B cell (primary cell): Measurements from ENCODE around the gene CTNNB1. TPM values are rescaled to one million over a fixed set of nuclear protein-coding genes. Genes with fewer than 3 reads are reported as not detected.

Experiments
- ATAC-seq: fragments of 200-7000 bp; cut with Tn5 transposase; one replicate; pipeline ENCODE4 v1.10.0; 2021; ENCODE audit warnings: low read depth, mild to moderate bottlenecking, moderate number of reproducible peaks, moderate library complexity
- CTCF ChIA-PET: fragments of 350-600 bp; sonication (Branson Sonifier 250); formaldehyde crosslinking; loops from one replicate; lab custom pipeline; 2021; ENCODE audit warnings: antibody characterized with exemption, inconsistent platforms; lab: Charles Lee
- POLR2A ChIA-PET: fragments of 350-600 bp; sonication (Branson Sonifier 250); formaldehyde crosslinking; loops from one replicate; lab custom pipeline; 2021; ENCODE audit warnings: antibody characterized with exemption; lab: Charles Lee
- DNase-seq: peaks from one replicate; pipeline ENCODE4 v3.0.0; 2013
- H2AFZ ChIP-seq: 2 replicates; pipeline ENCODE4 v1.6.1; 2012; ENCODE audit warnings: mild to moderate bottlenecking, low read depth, low read length; ENCODE audit not compliant: insufficient read depth, poor library complexity, severe bottlenecking
- H3K27ac ChIP-seq, 2 donors: 1 replicate in 1 of 2; 2 replicates in 1 of 2; pipeline ENCODE4 v1.5.1; 2012 to 2013; ENCODE audit warnings: low read length in 2 of 2, mild to moderate bottlenecking in 2 of 2, moderate library complexity in 1 of 2
- H3K27me3 ChIP-seq, 4 experiments: fragments of 200-600 bp in 1 of 4; sonication (generic) in 1 of 4; replicated peaks in 1 of 4; 1 replicate in 2 of 4; 2 replicates in 2 of 4; pipeline versions ENCODE4 v1.6.1 to v1.7.0; 2013 to 2016; ENCODE audit warnings: low read length in 3 of 4, mild to moderate bottlenecking in 2 of 4, mixed read lengths in 1 of 4, moderate library complexity in 1 of 4; ENCODE audit not compliant: insufficient read depth in 4 of 4, control insufficient read depth in 3 of 4; ENCODE audit errors: control extremely low read depth in 1 of 4
- H3K36me3 ChIP-seq, 2 experiments: replicated peaks in 1 of 2; 1 replicate in 1 of 2; 2 replicates in 1 of 2; pipeline versions ENCODE4 v1.6.1 to v1.7.1; 2013; ENCODE audit warnings: low read length in 1 of 2; ENCODE audit not compliant: insufficient read depth in 2 of 2, control insufficient read depth in 1 of 2; ENCODE audit errors: control extremely low read depth in 1 of 2, extremely low read depth in 1 of 2
- H3K4me1 ChIP-seq, 2 donors: fragments of 200-600 bp in 1 of 2; sonication (generic) in 1 of 2; 1 replicate in 1 of 2; 2 replicates in 1 of 2; pipeline versions ENCODE4 v1.5.1 to v1.6.1; 2013 to 2017; ENCODE audit warnings: low read length in 2 of 2; ENCODE audit not compliant: control insufficient read depth in 2 of 2, insufficient read depth in 2 of 2
- H3K4me2 ChIP-seq: replicated peaks from 2 replicates; pipeline ENCODE3; 2012; ENCODE audit warnings: mild to moderate bottlenecking, low read depth, low read length; ENCODE audit not compliant: poor library complexity, severe bottlenecking
- H3K4me3 ChIP-seq, 5 experiments: fragments of 200-600 bp in 1 of 5; sonication (generic) in 1 of 5; 1 replicate in 3 of 5; 2 replicates in 2 of 5; pipeline versions ENCODE4 v1.5.1 to v1.7.0; 2011 to 2016; ENCODE audit warnings: low read length in 4 of 5, mild to moderate bottlenecking in 4 of 5, low read depth in 2 of 5, control low read depth in 1 of 5, moderate library complexity in 1 of 5; ENCODE audit not compliant: insufficient read depth in 1 of 5; ENCODE audit errors: control extremely low read depth in 1 of 5, extremely low read depth in 1 of 5
- H3K79me2 ChIP-seq: fragments of 200-600 bp; sonication (generic); one replicate; pipeline ENCODE4 v1.6.0; 2016; ENCODE audit warnings: low read length; ENCODE audit not compliant: control insufficient read depth, insufficient read depth
- H3K9ac ChIP-seq: fragments of 200-600 bp; sonication (generic); 2 replicates; pipeline ENCODE4 v1.6.1; 2017; ENCODE audit warnings: mild to moderate bottlenecking, low read length, moderate library complexity
- H3K9me3 ChIP-seq, 3 donors: one replicate each; pipeline versions ENCODE4 v1.6.1 to v1.7.1; 2013; ENCODE audit warnings: low read length in 2 of 3; ENCODE audit not compliant: control insufficient read depth in 2 of 3, insufficient read depth in 1 of 3; ENCODE audit errors: control extremely low read depth in 1 of 3
- H4K20me1 ChIP-seq: 2 replicates; pipeline ENCODE4 v1.6.0; 2012; ENCODE audit warnings: mild to moderate bottlenecking, low read length; ENCODE audit not compliant: insufficient read depth, control insufficient read depth, poor library complexity, severe bottlenecking
- H3K27ac Mint-ChIP-seq: one replicate; pipeline ENCODE4 v1.8.0; 2021; ENCODE audit warnings: mixed read lengths
- H3K27me3 Mint-ChIP-seq: one replicate; pipeline ENCODE4 v1.8.0; 2021; ENCODE audit warnings: mixed read lengths
- H3K4me1 Mint-ChIP-seq: one replicate; pipeline ENCODE4 v1.8.0; 2021; ENCODE audit warnings: mixed read lengths
- H3K4me3 Mint-ChIP-seq: one replicate; pipeline ENCODE4 v1.8.0; 2021; ENCODE audit warnings: mixed read lengths
- H3K9me3 Mint-ChIP-seq: one replicate; pipeline ENCODE4 v1.8.0; 2022; ENCODE audit warnings: mixed read lengths; ENCODE audit not compliant: insufficient read depth
- EZH2 ChIP-seq: IDR thresholded peaks from 2 replicates; pipeline ENCODE4 v1.6.1; 2012; ENCODE audit warnings: borderline replicate concordance, low read depth, mild to moderate bottlenecking, moderate library complexity, low read length; ENCODE audit not compliant: insufficient read depth, poor library complexity, severe bottlenecking
- WGBS: methylation state at CpG from one replicate; pipeline ENCODE4 v1.1.5; 2013; ENCODE audit warnings: missing lambda C conversion rate; ENCODE audit not compliant: insufficient coverage; 5-methylcytosine and 5-hydroxymethylcytosine counted together
- intact Hi-C: fragments of 100-400 bp; cut with micrococcal nuclease; formaldehyde crosslinking; loops from one replicate; pipeline ENCODE4 v1.10.0; 2022
- polyA plus RNA-seq: library from polyadenylated mRNA; depleted of rRNA; stranded (reverse); fragments of >200 nt; gene quantifications from 2 replicates; pipeline ENCODE4 v1.2.3, GENCODE V29; 2012
- total RNA-seq, 2 donors: library from RNA; stranded (reverse); fragments of 120-200 nt in 1 of 2; gene quantifications; 1 replicate in 1 of 2; 2 replicates in 1 of 2; pipeline versions ENCODE4 v1.2.3 to v1.2.4, GENCODE V29; 2013 to 2022
- TF ChIP-seq, protein P1 (sequence below): fragments of 200-600 bp; IDR thresholded peaks from one replicate; pipeline ENCODE4 v1.8.0; 2022; ENCODE audit warnings: antibody characterized with exemption, mild to moderate bottlenecking

CTNNB1 gene
- total and polyA plus RNA-seq, 2 donors (not counting 1 experiment from before 2014, with no cell fraction given): 103 to 178 TPM

DNA sequence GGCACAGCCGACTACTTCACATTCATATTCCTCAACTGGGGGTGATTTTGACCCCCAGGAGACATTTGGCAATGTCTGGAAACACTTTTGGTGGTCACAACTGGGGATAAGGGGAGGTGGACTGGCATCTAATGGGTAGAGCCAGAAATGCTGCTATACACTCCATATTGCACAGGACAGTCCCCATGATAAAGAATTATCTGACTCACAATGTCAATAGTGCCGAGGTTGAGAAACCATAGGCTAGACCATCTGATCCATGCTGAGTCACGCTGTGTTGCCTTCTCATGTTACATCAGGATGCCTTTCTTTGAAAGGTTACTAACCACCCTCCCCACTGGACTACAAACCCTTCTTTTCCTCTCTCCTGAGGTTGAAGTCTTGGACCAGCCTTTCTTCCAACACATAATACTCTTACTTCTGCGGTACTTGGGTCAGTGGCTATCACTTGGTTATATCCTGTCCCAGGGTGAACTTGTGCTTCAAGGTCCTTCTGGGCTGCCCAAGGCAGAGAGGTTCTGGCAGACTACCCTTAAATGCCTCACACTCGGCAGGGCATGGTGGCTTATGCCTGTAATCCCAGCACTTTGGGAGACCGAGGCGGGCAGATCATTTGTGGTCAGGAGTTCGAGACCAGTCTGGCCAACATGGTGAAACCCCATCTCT, 68.8 kb downstream of the CTNNB1 start:
- TF ChIP-seq, protein P1, sequence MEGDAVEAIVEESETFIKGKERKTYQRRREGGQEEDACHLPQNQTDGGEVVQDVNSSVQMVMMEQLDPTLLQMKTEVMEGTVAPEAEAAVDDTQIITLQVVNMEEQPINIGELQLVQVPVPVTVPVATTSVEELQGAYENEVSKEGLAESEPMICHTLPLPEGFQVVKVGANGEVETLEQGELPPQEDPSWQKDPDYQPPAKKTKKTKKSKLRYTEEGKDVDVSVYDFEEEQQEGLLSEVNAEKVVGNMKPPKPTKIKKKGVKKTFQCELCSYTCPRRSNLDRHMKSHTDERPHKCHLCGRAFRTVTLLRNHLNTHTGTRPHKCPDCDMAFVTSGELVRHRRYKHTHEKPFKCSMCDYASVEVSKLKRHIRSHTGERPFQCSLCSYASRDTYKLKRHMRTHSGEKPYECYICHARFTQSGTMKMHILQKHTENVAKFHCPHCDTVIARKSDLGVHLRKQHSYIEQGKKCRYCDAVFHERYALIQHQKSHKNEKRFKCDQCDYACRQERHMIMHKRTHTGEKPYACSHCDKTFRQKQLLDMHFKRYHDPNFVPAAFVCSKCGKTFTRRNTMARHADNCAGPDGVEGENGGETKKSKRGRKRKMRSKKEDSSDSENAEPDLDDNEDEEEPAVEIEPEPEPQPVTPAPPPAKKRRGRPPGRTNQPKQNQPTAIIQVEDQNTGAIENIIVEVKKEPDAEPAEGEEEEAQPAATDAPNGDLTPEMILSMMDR: no peak
- TF ChIP-seq EZH2: no peak
- H3K9me3 Mint-ChIP-seq: peaks cover 15% of the 10 kb centered on the region
- 95% methylated on average over 4 of the region's 8 CpGs for WGBS
- Histone ChIP-seq H3K9me3 (peaks cover 0 to 14% (median 12%) of the 10 kb centered on the region in 3 donors), H3K79me2 (no peaks in the 10 kb centered on the region), H3K4me2 (no peak overlapping the region), H3K9ac (no peak overlapping the region), H3K36me3 (no peaks in the 10 kb centered on the region), H3K27ac (no peak overlapping the region), H3K4me3 (no peak overlapping the region), H3K27me3 (no peaks in the 10 kb centered on the region), H2AFZ (no peak overlapping the region), H3K4me1 (no peaks in the 10 kb centered on the region), H4K20me1 (no peaks in the 10 kb centered on the region)
- CTCF ChIA-PET: interaction anchor here (0.8 kb wide), 1 partner anchor 23 kb away, joined by 3 read pairs; no protein-coding TSS in a partner anchor
- H3K4me1 Mint-ChIP-seq: no peaks in the 10 kb centered on the region
- POLR2A ChIA-PET: no interaction called here
- ATAC-seq (no peak), DNase-seq (no peak)
- H3K4me3 Mint-ChIP-seq: no peak overlapping the region
- H3K27ac Mint-ChIP-seq: no peak overlapping the region
- H3K27me3 Mint-ChIP-seq: no peaks in the 10 kb centered on the region
- intact Hi-C loops: no loop called here

DNA sequence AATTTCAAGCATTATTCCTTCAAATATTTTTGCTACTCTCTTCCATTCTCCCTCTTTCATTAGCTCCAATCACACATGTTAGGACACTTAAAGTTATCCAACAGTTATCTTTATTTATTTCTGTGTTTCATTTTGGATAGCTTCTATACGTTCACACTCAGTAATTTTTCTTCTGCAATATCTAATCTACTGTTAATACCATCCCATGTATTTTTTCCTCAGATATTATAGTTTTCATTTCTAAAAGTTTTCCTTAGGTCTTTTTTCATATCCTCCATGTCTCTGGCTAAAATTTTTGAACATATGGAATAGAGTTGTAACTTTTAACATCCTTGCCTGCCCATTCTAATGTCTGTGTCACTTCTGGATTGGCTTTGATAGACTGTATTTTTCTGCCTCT, 73.4 kb downstream of the CTNNB1 start:
- Mint-ChIP-seq H3K27ac (no peak overlapping the region), H3K4me1 (no peaks in the 10 kb centered on the region)
- no CpG with 5 or more reads among the region's 1 CpG for WGBS

More for the DNA sequence above, 73.4 kb downstream of the CTNNB1 start:
- Histone ChIP-seq H3K27ac (no peak overlapping the region), H3K27me3 (no peaks in the 10 kb centered on the region), H3K79me2 (no peaks in the 10 kb centered on the region), H3K36me3 (no peaks in the 10 kb centered on the region), H4K20me1 (no peaks in the 10 kb centered on the region), H3K4me1 (no peaks in the 10 kb centered on the region), H3K9ac (no peak overlapping the region), H3K9me3 (peaks cover 2 to 20% (median 14%) of the 10 kb centered on the region in 3 donors), H3K4me3 (no peak overlapping the region), H2AFZ (no peak overlapping the region), H3K4me2 (no peak overlapping the region)
- Mint-ChIP-seq H3K9me3 (peaks cover 10% of the 10 kb centered on the region), H3K4me3 (no peak overlapping the region), H3K27me3 (peaks cover 6% of the 10 kb centered on the region)
- TF ChIP-seq, protein P1: no peak
- TF ChIP-seq EZH2: no peak
- ATAC-seq (no peak), DNase-seq (no peak)
- intact Hi-C loops: no loop called here
- ChIA-PET CTCF (no interaction called here), POLR2A (no interaction called here)
